ENCODE data around the gene EPPIN.
A peak's percentile ranks its signal among the peaks of the same experiment; 100 is the strongest.

Gene EPPIN

DNA sequence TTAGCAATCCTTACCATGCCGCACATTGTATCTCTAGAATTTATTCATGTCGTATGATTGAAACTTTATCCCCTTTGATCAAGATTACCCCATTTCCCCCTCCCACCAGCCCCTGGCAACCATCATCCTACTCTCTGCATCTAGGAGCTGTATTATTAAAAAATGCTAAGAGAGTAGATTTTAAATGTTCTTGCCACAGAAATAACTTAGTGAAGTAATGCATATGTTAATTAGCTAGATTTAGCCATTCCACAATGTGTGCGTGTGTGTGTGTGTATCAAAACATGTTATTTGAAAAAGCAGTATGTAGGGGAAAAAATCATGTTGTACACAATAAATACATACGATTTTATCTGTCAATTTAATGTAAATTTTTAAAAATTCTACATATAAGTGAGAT, 19.9 kb downstream of the EPPIN start:
- no peak for DNase-seq

GRCh38 chr20:45523821-45524220, 23.4 kb downstream of the EPPIN start:
- DNase-seq, result no peak

DNA sequence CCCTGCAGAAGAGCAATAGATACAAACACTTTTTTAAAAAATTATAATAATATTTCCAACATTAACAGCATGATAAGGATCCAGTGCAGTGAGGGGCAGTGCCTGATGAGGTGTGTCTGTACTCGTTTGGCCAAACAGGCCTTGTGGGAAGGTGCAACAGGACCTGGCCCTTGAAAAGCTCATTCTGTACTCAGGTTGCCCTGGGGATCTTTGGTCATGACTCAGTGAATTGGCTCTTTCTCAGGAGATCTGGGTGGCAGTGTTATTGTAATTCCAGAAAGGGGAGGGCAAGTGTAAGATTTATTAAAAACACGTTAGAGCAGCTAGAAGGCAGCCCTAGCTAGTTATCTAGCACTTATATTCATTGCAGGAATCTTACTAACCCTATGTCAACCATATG, 28.9 kb downstream of the EPPIN start:
- no peak for DNase-seq

DNA sequence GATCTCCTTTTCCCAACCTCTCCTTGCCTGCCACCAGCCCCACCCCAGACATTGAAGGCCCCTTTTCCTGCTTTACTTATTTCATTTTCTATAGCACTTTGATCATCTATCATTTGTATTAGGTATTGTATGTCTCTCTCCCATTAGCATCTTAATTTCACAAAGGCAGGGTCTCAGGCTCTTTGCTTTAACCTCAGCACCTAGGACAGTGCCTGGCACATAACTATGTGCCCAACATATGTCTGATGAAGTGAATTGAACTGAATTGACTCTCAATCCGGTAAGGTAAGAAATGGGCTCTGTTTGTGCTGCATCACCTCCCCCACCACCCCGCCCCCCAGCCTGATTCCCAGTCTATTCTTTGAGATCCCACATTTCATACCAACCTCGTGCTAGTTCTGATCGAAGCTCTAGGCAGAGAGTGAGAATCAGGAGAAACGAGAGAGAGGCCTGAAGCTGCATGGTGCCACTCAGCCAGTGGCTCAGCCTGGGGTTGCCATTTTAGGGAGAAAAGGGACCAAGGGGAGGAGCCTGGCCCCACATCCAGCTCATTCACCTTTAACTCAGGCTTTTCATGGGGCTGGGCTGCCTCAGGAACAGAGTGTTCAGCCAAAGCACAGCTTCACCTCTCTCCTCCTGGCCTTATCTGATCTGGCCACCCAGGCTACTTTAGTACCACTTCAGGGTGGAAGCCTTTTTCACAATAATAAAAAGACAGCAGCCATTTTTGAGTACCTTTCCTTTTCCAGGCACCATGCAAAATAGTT, 31.9 kb downstream of the EPPIN start, which contains the start of gene SPINT3:
SPINT3 (minus strand) TSS at position 476 of the 767 bp plus-strand sequence; CDS start at position 462, 14 bp downstream.
- DNase-seq, result no peak

DNA sequence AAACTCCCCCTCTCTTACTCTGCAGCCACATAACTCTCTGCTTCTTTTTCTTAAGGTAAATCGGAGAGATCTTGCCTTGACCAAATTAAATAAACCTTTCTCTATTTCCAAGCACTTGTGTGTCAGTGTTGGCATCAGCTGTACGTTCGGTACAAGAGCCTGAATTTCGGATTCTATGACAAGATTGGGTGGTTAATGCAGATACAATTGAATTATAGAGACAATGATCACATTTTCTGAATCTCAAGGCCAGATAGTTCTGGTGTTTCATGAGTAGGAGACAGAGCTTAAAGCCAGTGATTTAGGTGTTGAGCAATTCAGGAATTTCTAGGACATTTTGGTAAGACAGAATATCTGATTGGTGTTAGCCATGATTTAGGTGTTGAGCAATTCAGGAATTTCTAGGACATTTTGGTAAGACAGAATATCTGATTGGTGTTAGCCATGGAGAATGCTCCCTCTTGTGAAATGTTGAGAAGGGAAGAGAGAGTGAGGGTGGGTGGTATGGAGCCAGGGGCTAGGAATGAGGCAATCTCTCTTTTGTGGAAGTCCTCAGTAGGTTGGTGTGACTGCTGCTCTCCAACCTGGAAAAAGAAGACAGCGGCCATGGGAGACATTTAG, 36.8 kb downstream of the EPPIN start:
- DNase-seq, result no peak

DNA sequence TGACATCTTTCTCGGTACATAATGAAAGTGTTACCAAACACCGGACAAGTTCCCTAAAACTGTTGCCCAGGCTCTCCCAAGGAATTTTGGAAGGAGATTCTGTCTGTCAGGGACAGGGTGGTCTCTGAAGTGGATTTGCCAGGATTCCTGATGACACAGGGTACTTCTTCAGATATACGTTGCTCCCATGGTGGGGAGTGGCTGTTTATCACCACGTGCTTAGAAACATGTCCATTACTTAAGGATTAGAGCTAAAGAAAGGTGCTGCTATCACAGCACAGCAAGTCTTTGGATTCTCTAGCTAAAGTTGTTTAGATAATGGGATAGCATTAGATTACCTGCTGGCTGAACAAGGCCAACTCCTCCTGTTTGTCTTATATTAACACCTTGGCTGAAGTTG, 38.1 kb downstream of the EPPIN start:
- DNase-seq, result no peak

GRCh38 chr20:45508068-45508886, 38.9 kb downstream of the EPPIN start:
- DNase-seq, result no peak

DNA sequence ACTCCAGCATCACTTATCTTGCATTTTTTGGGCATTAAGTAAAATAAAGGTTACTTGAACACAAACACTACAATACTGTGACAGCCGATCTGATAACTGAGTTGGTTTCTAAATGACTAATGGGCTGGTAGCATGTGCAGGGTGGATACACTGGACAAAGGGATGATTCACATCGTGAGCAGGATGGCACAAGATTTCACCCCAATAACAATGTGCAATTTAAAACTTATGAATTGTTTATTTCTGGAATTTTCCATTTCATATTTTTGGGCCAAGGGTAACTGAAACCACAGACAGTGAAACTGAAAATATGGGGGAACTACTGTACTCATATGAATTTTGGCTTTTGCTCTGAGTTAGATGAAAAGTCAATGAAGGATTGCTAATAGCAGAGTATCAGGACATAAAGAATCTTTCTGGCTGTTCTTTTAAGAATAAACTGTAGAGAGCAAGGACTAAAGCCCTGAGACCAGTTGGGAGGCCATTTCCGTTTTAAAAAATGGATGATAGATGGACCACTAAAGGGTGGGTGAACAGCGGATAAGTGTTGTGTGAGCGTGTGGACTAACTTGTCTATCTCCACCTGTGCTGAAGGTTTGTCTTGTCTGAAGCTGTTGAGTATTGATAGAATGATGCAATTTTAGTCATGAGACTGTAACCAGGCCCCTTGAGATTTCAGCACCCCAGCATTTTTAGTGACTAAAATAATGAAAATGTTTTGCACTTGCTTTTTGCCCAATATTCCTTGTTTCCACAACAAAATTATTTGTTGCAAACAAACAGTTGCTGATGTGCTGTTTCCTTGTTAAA, 40.0 kb downstream of the EPPIN start:
- no peak for DNase-seq

GRCh38 chr20:45506398-45506797, 40.8 kb downstream of the EPPIN start:
- no peak for DNase-seq

GRCh38 chr20:45503403-45503802, 43.8 kb downstream of the EPPIN start:
- DNase-seq, result no peak

- no peak for DNase-seq
Observed at GRCh38 chr20:45502561-45502960, 44.6 kb downstream of the EPPIN start.

DNA sequence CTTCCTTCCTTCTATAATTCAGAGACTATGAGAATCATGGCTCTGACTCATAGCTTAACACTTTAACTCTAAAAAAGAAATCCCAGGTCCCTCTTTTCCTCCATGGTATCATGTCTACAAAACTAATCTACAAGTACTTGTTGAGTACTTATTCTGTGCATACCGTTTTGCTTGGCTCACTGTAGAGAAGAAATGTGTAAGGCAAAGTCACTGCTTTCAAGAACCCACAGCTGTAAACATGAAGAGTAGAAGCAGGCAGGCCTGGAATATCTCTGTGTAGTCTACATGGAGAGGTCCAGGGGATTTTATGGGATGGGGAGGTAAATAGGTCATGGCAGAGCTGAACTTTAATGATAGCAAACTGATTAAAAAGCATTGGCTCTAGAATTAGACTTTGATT, 45.6 kb downstream of the EPPIN start:
- no peak for DNase-seq

DNA sequence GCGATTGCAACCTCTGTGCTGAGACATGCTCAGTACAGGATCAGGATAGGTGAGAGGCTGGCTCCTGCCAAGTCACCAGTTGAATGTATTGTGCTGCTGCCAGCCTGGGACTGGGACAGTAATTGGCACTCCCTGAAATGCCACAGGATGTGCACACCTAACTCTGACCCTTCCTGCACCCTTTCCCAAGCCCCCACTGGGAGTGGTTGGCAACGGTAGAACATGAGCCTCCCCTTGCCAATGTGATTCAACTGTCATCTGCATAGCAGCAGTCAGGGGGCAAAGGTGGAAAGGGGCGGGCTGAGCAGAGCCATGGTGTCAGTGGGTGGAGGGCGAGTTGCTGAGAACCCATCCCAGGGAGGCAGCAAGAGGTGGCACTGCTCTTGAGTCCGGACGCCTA, 47.2 kb downstream of the EPPIN start:
- peak in 1 of 2 experiments; percentile 36 for DNase-seq

DNA sequence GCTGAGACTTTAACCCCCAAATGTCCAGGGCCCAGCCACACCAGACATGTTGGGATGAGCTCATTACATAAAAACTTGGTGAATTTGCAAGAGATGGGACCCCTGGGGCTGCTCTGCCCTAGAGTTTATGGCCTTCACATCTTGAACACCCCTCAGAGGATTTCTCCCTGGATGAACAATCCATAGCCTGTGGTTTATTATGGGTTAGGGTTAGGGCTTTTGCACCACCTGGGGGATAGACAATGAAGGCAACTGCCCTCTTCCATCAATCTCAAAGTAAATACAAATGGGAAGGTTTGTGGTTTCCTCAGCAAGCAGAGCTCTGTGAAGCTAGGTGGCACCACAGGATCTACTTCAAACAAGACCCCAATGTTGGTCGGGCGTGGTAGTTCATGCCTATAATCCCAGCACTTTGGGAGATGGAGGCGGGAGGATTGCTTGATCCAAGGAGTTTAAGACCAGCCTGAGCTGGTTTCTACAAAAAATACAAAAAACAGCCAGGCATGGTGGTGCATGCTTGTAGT, 49.2 kb downstream of the EPPIN start:
- no peak for DNase-seq

DNA sequence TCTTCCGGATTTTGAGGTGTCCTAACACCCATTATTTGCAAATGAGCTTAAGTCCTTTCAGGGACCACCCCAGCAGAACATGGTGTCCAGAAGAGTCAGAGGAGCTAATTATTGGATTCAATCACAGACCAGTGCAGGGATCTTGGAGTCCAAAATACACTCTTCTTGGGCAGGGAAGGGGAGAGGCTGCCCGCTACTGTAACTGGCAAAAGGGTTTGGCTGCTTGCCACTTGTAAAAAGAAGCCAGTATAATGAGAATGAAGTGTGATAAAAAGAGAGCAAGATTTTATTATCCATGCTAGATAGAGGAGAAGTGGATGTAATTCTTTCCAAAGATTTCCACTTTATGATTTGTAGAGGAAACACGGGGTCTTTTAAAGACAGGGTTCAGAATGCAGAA, 51.0 kb downstream of the EPPIN start:
- DNase-seq, result no peak

- no peak for DNase-seq
Observed at GRCh38 chr20:45495501-45495941, 51.7 kb downstream of the EPPIN start.

Measured in NCI-H526 (cell line).